HEK293T (cell line): ENCODE results near the gene SEC61A1.

Experiments
- L3MBTL2 ChIP-seq: fragments of 450-650 bp; conservative IDR thresholded peaks from 2 replicates; pipeline ENCODE4 v1.6.1; 2016; ENCODE audit warnings: mild to moderate bottlenecking
- SUZ12 ChIP-seq: fragments of 450-650 bp; IDR thresholded peaks from 2 replicates; pipeline ENCODE4 v1.6.1; 2016; ENCODE audit warnings: mild to moderate bottlenecking
- TARDBP ChIP-seq: fragments of 450-650 bp; IDR thresholded peaks from 2 replicates; pipeline ENCODE4 v1.6.1; 2016

DNA sequence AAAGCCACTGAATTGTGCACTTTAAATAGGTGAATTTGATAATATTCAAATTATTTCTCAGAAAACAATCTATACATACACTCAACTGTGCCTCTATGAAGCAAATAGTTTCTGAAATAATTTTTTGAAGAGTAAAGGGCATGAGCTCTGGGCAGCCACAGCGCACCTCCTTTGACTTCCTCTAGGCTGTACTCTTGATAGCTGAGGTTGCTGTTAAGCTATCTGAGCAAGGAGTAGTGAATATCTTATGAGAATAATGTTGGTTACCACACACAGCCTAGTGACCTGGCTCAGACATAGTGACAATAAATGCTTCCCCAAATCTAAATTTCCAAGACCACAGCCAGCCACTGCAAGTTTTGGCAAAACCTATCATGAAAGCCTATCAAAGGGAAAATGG is 11.6 kb upstream of the SEC61A1 start:
- TF ChIP-seq L3MBTL2 (no peak), TARDBP (no peak), SUZ12 (no peak)
